K562 (cell line): ENCODE measurements around the gene CERS1. TPM values are rescaled to one million over a fixed set of nuclear protein-coding genes. Genes with fewer than 3 reads are reported as not detected.

Experiments
- ATAC-seq: fragments of 200-7000 bp; cut with Tn5 transposase; 3 replicates; pipeline ENCODE4 v1.9.1; 2020; ENCODE audit warnings: moderate library complexity
- BruUV-seq: library from RNA; stranded (reverse); fragments of 400-500 nt; replicated peaks from 2 replicates; lab custom pipeline; 2021; lab: Mats Ljungman, UMichigan
- CTCF ChIA-PET: fragments of 300-600 bp; formaldehyde crosslinking; extraction: SDS; loops from one replicate; lab custom pipeline; 2021; ENCODE audit warnings: low intra/inter-chr PET ratio; lab: Yijun Ruan, JAX
- POLR2A ChIA-PET: fragments of 300-600, 350-650 bp; sonication (Branson Sonifier 250); formaldehyde crosslinking; extraction: SDS; loops from one replicate; lab custom pipeline; 2021; ENCODE audit warnings: antibody characterized with exemption, inconsistent platforms; lab: Yijun Ruan, JAX
- DNase-seq, 4 experiments: peaks; one replicate each; pipeline versions ENCODE4 v3.0.0 to v3.0.0-alpha.2; 2011 to 2018; ENCODE audit warnings: low spot score in 3 of 4, mixed read lengths in 3 of 4; ENCODE audit errors: extremely low read depth in 1 of 4
- FAIRE-seq: peaks from 2 replicates; lab custom pipeline; 2011; peaks lifted over from hg19 to GRCh38; lab: Jason Lieb, UNC
- H2AFZ ChIP-seq: 2 replicates; pipeline ENCODE4 v1.6.0; 2011; ENCODE audit warnings: low read depth, low read length, control low read depth, inconsistent platforms
- H3K27ac ChIP-seq: fragments of 200-600 bp; 3 replicates; pipeline ENCODE4 v1.8.0; 2011; ENCODE audit warnings: low read depth, mild to moderate bottlenecking, control low read depth, inconsistent platforms, low read length, moderate library complexity, mixed read lengths; ENCODE audit errors: extremely low read depth
- H3K27me3 ChIP-seq, 2 experiments: fragments of 300-600 bp in 1 of 2; 2 replicates in 1 of 2; 3 replicates in 1 of 2; pipeline versions ENCODE4 v1.6.0 to v1.8.0; 2011; ENCODE audit warnings: inconsistent platforms in 2 of 2, low read length in 2 of 2, mild to moderate bottlenecking in 1 of 2, mixed read lengths in 1 of 2, moderate library complexity in 1 of 2; ENCODE audit not compliant: control insufficient read depth in 2 of 2, insufficient read depth in 2 of 2
- H3K36me3 ChIP-seq: fragments of 300-600 bp; 3 replicates; pipeline ENCODE4 v1.8.0; 2011; ENCODE audit warnings: mild to moderate bottlenecking, low read length, inconsistent platforms; ENCODE audit not compliant: control insufficient read depth, insufficient read depth
- H3K4me1 ChIP-seq, 2 experiments: fragments of 200-600 bp in 1 of 2; replicated peaks in 1 of 2; 2 replicates in 1 of 2; 3 replicates in 1 of 2; pipeline versions ENCODE4 v1.5.1 to v1.8.0; 2011; ENCODE audit warnings: inconsistent platforms in 2 of 2, low read length in 2 of 2, mild to moderate bottlenecking in 1 of 2, mixed read lengths in 1 of 2, moderate library complexity in 1 of 2; ENCODE audit not compliant: control insufficient read depth in 2 of 2, insufficient read depth in 2 of 2
- H3K4me2 ChIP-seq: 2 replicates; pipeline ENCODE4 v1.6.1; 2011; ENCODE audit warnings: low read length, control low read depth, inconsistent platforms, mixed read lengths; ENCODE audit not compliant: insufficient read depth
- H3K4me3 ChIP-seq: fragments of 200-600 bp; sonication (generic), shearing (Covaris generic); 2 replicates; pipeline ENCODE4 v1.5.1; 2016; ENCODE audit warnings: control low read depth, inconsistent platforms
- H3K79me2 ChIP-seq: fragments of 200-600 bp; 3 replicates; pipeline ENCODE4 v1.8.0; 2011; ENCODE audit warnings: low read length, inconsistent platforms; ENCODE audit not compliant: control insufficient read depth, insufficient read depth
- H3K9ac ChIP-seq, 2 experiments: 2 replicates each; pipeline versions ENCODE4 v1.6.0 to v1.6.1; 2011; ENCODE audit warnings: low read depth in 2 of 2, low read length in 2 of 2, control low read depth in 1 of 2, inconsistent platforms in 1 of 2, mild to moderate bottlenecking in 1 of 2, mixed read lengths in 1 of 2; ENCODE audit not compliant: insufficient read depth in 1 of 2
- H3K9me1 ChIP-seq: one replicate; pipeline ENCODE4 v1.6.0; 2011; ENCODE audit warnings: inconsistent platforms, mild to moderate bottlenecking, low read length, moderate library complexity; ENCODE audit not compliant: control insufficient read depth, insufficient read depth
- H3K9me3 ChIP-seq: replicated peaks from 2 replicates; pipeline ENCODE4 v1.5.1; 2011; ENCODE audit warnings: low read depth, low read length, inconsistent platforms; ENCODE audit not compliant: control insufficient read depth, insufficient read depth
- H4K20me1 ChIP-seq: replicated peaks from 2 replicates; pipeline ENCODE4 v1.6.1; 2011; ENCODE audit warnings: low read length, inconsistent platforms, mixed read lengths; ENCODE audit not compliant: control insufficient read depth, insufficient read depth
- CBFB ChIP-seq: sonication (generic); formaldehyde crosslinking; IDR thresholded peaks from 2 replicates; pipeline ENCODE4 v1.4.0; 2020; ENCODE audit warnings: mild to moderate bottlenecking, missing genetic modification reagents
- CCNT2 ChIP-seq: IDR thresholded peaks from 2 replicates; pipeline ENCODE4 v1.6.1; 2011; ENCODE audit warnings: borderline replicate concordance, low read depth, mild to moderate bottlenecking, moderate library complexity, mixed read lengths, low read length; ENCODE audit not compliant: insufficient read length; ENCODE audit errors: extremely low read depth
- ELF1 ChIP-seq: fragments of 200-800 bp; sonication (Bioruptor generic); IDR thresholded peaks from 2 replicates; pipeline ENCODE4 v1.6.1; 2016; ENCODE audit warnings: missing genetic modification characterization, missing compliant biosample characterization
- NFE2L1 ChIP-seq: fragments of 450-650 bp; IDR thresholded peaks from 2 replicates; pipeline ENCODE4 v1.6.1; 2016; ENCODE audit warnings: missing genetic modification characterization, low read depth, mild to moderate bottlenecking, missing compliant biosample characterization, moderate library complexity, borderline replicate concordance
- PHB2 ChIP-seq: fragments of 450-650 bp; IDR thresholded peaks from 2 replicates; pipeline ENCODE4 v1.6.1; 2017; ENCODE audit warnings: low read depth
- POLR2AphosphoS2 ChIP-seq: IDR thresholded peaks from 2 replicates; pipeline ENCODE4 v1.6.1; 2012; ENCODE audit warnings: low read length, improper control_type of control experiment
- POLR2AphosphoS5 ChIP-seq: IDR thresholded peaks from 2 replicates; pipeline ENCODE4 v1.6.1; 2011; ENCODE audit warnings: mild to moderate bottlenecking, low read depth, low read length, moderate library complexity; ENCODE audit not compliant: control insufficient read depth, insufficient read depth
- YY1 ChIP-seq, 3 experiments: IDR thresholded peaks; 2 replicates each; pipeline ENCODE4 v1.6.1; 2011; ENCODE audit warnings: low read length in 2 of 3, mild to moderate bottlenecking in 2 of 3, moderate library complexity in 2 of 3, borderline replicate concordance in 1 of 3, control low read depth in 1 of 3, low read depth in 1 of 3; ENCODE audit not compliant: insufficient read depth in 3 of 3, insufficient replicate concordance in 2 of 3, control insufficient read depth in 1 of 3, insufficient read length in 1 of 3; ENCODE audit errors: extremely low read depth in 1 of 3
- ZBTB49 ChIP-seq: sonication (generic); formaldehyde crosslinking; IDR thresholded peaks from 2 replicates; pipeline ENCODE4 v1.8.0; 2022; ENCODE audit warnings: missing genetic modification reagents, mild to moderate bottlenecking, borderline replicate concordance
- ZFP91 ChIP-seq: sonication (generic); formaldehyde crosslinking; IDR thresholded peaks from 2 replicates; pipeline ENCODE4 v1.8.0; 2022; ENCODE audit warnings: mild to moderate bottlenecking, missing genetic modification reagents
- ZNF124 ChIP-seq: sonication (generic); formaldehyde crosslinking; IDR thresholded peaks from 2 replicates; pipeline ENCODE4 v1.8.1; 2022; ENCODE audit warnings: missing genetic modification reagents
- ZNF778 ChIP-seq: fragments of 450-650 bp; formaldehyde crosslinking; IDR thresholded peaks from 2 replicates; pipeline ENCODE4 v1.4.0; 2020; ENCODE audit warnings: mild to moderate bottlenecking, moderate library complexity
- WGBS: fragments of 100-300 bp; shearing (Covaris generic); methylation state at CpG from one replicate; pipeline ENCODE4 v1.1.6; 2016; ENCODE audit warnings: low coverage, mixed read lengths; ENCODE audit not compliant: insufficient coverage; ENCODE audit errors: missing lambda C conversion rate; 5-methylcytosine and 5-hydroxymethylcytosine counted together
- in situ Hi-C: fragments of 300-500 bp; cut with MboI; formaldehyde crosslinking; loops from 4 replicates; pipeline ENCODE4 v1.15.0; 2018; ENCODE audit warnings: inconsistent platforms, mixed read lengths
- intact Hi-C: fragments of 100-400 bp; cut with micrococcal nuclease; formaldehyde crosslinking; loops from 2 replicates; pipeline ENCODE4 v1.14.2; 2022
- polyA plus RNA-seq, 8 experiments: library from polyadenylated mRNA; depleted of rRNA in 4 of 8; stranded (reverse) in 5 of 8; unstranded in 3 of 8; fragments of >200 nt; fragmentation: Nextera tagmentation in 2 of 8; fragmentation: Illumina TruSeq in 1 of 8; extraction: Ambion mirVana in 2 of 8; extraction: Trizol in 1 of 8; gene quantifications; 2 replicates each; pipeline versions ENCODE4 v1.2.1 to v1.2.3, GENCODE V29; 2011 to 2014; ENCODE audit warnings: inconsistent platforms in 1 of 8, missing spikeins in 1 of 8
- total RNA-seq, 7 experiments: library from RNA; depleted of rRNA in 6 of 7; stranded (reverse); fragments of >200 nt in 6 of 7; fragmentation: Illumina TruSeq in 2 of 7; extraction: Trizol in 2 of 7; gene quantifications; 2 replicates each; pipeline versions ENCODE4 v1.2.1 to v1.2.3, GENCODE V29; 2011 to 2021; ENCODE audit warnings: low replicate concordance in 1 of 7

Gene CERS1
- total and polyA plus RNA-seq, 9 of the 15 experiments (the other 6 are each of a cell fraction or from before 2014, with no cell fraction given), result 0.33 to 1.5 (median 0.86) TPM; not detected in 2

- TF ChIP-seq PHB2, result no peak
- TF ChIP-seq, all 486 proteins: peak for 58
Measured at GRCh38 chr19:18832306-18833140, 63.4 kb downstream of the CERS1 start (continued).

GRCh38 chr19:18831524-18832305, 64.2 kb downstream of the CERS1 start, which contains the start of gene UPF1:
TSS of gene UPF1 (plus strand) at chr19:18831959. CDS start at chr19:18832210, 251 bp downstream.
- Histone ChIP-seq H3K27me3 (no peaks in the 10 kb centered on the region), H3K9me1 (peaks cover 6% of the 10 kb centered on the region), H3K27ac (peak within 1 kb of the TSS; percentile 96), H2AFZ (peak within 1 kb of the TSS; percentile 100), H3K4me3 (peak within 1 kb of the TSS; percentile 90), H3K4me1 (peaks cover 16 to 22% of the 10 kb centered on the region in 2 experiments), H3K36me3 (peaks cover 31% of the 10 kb centered on the region), H3K79me2 (peaks cover 53% of the 10 kb centered on the region), H3K9ac (peak within 1 kb of the TSS; percentile 92 to 100), H3K9me3 (peaks cover 2% of the 10 kb centered on the region; the same call in 1 of the 2 replicates), H3K4me2 (peak within 1 kb of the TSS; percentile 100), H4K20me1 (peaks cover 37% of the 10 kb centered on the region)
- ChIA-PET POLR2A (interaction anchor here (0.6 to 3.5 kb wide), 12 partner anchors 8 to 1415 kb away, joined by 3 to 34 read pairs (median 4); partner anchors contain the start of gene REX1BD), CTCF (interaction anchor here (0.6 to 0.7 kb wide), 2 partner anchors 56 to 236 kb away, joined by 3 to 4 read pairs; no protein-coding TSS in a partner anchor)
- intact Hi-C loops (loop anchor here (5.0 kb wide), 1 partner anchor 194 kb away; the partner anchor contains the start of gene KLHL26), in situ Hi-C loops (no loop called here)
- BruUV-seq, result no TSS peak
- peak; percentile 93 to 97 (median 94) for DNase-seq
- FAIRE-seq, result no peak
- ATAC-seq, result peak; percentile 76
- WGBS, result under 1% methylated on average over 77 of the region's 96 CpGs
- TF ChIP-seq ZFP91 (no peak), PHB2 (no peak), POLR2AphosphoS5 (peak; percentile 87), ZNF124 (no peak), POLR2AphosphoS2 (no peak), ZBTB49 (CRISPR knock-in tag) (no peak), NFE2L1 (tag) (no peak), YY1 (IDR thresholded peaks at IDR 0.05; ENCODE audit: borderline replicate concordance in 1 of 3, control insufficient read depth in 1 of 3, extremely low read depth in 1 of 3, insufficient read depth in 3 of 3, insufficient read length in 1 of 3, insufficient replicate concordance in 2 of 3, low read depth in 1 of 3, low read length in 2 of 3) (peak in 1 of 3 experiments; percentile 70), ELF1 (peak; percentile 74), ZNF778 (CRISPR knock-in tag) (no peak), CBFB (CRISPR knock-in tag) (no peak), CCNT2 (peak; percentile 57)
